Stimulated activated CD8-positive, alpha-beta memory T cell treated with anti-CD3 and anti-CD28 coated beads, Interleukin-12 subunit alpha, Interleukin-12 subunit beta, amount 100 ng/mL, for 1 hour (primary cell): ENCODE measurements around the gene BAZ2B.
"Not testable (repeated sequence)": the region's sequence is repeated elsewhere in the genome, so short reads cannot be mapped to it uniquely, and the experiment has no call there.

Source experiments
- DNase-seq: peaks from one replicate; pipeline ENCODE4 v3.0.0-alpha.2; 2020; ENCODE audit warnings: low read depth

The BAZ2B gene

GRCh38 chr2:159411460-159411859 is 204.9 kb downstream of the BAZ2B start:
- DNase-seq: no peak

GRCh38 chr2:159410276-159410675 is 206.1 kb downstream of the BAZ2B start:
- DNase-seq: no peak

GRCh38 chr2:159409116-159409800 is 207.1 kb downstream of the BAZ2B start:
- DNase-seq: no peak

GRCh38 chr2:159402790-159403189 is 213.6 kb downstream of the BAZ2B start:
- DNase-seq: no peak

- not testable (repeated sequence) for DNase-seq
Measured at GRCh38 chr2:159402160-159402559, 214.2 kb downstream of the BAZ2B start.

- DNase-seq: no peak
Measured at GRCh38 chr2:159399716-159400415, 216.5 kb downstream of the BAZ2B start.

GRCh38 chr2:159396799-159397198 is 219.5 kb downstream of the BAZ2B start:
- no peak for DNase-seq

DNA sequence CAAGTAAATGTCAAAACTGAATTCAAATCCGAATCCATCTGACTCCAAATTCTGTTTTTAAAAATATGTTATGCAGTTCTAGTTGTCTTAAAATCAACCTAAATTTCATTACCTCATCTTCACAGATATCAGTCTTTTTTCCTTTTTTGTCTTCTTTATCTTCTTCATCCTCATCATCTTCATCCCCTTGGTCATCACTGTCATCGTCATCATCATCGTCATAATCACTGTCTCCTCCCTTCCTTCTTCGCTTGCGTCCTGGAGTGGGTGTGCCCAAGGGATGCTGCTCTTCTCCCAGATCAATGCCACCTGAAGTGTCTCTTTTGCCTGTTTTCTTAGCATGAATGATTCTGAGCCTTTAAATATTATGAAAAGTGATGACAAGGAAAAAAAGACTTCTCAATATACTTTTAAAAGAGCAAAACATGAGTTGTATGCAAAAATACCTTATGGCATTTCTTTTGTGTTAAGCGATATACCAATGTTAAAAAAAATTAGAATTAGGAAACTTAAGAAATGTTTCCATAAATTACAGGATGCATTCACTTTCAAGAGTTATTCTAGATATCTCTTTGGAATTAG is 233.8 kb downstream of the BAZ2B start:
- DNase-seq: no peak

- no peak for DNase-seq
Measured at GRCh38 chr2:159381574-159381973, 234.8 kb downstream of the BAZ2B start.

GRCh38 chr2:159380685-159381239 is 235.6 kb downstream of the BAZ2B start:
- DNase-seq: no peak

- DNase-seq: no peak
Measured at GRCh38 chr2:159379181-159379580, 237.2 kb downstream of the BAZ2B start.

DNA sequence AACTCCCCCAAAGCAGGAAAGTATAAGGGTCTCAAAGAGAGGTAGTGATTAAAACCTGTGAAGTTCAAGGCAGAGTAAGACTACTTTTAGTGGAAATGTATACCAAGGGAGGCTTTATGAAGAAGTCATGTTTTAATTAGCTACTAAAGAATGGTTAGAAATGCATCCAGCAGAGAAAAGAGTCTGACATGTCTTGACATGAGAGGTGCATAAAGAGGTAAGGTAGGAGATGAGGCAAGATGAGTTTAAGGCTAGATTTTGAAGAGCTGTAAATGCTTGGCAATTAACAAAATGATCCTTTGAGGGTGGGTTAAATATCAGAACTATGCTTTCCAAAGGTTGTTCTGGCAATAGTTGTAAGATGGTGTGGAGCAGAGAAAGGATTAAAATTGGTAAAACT is 241.1 kb downstream of the BAZ2B start:
- DNase-seq: no peak

DNA sequence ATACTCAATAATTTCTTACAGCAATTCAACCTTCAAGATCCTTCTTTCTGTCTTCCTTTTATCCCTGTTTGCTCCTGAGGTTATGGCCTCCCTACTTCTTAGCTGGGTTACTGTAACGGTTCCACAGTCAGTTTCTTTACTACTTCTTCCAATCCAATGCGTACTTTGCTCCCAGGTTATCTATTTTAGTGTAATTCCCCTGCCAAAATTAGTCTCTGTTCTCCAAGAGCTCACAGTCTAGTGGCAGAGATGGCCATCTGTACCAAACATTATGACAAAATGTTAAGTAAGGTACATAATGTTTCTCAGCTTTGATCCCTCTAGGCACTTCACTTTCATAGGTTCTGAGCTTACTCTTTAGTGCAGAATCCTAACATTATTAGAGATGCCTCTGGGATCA is 244.8 kb downstream of the BAZ2B start:
- no peak for DNase-seq

DNA sequence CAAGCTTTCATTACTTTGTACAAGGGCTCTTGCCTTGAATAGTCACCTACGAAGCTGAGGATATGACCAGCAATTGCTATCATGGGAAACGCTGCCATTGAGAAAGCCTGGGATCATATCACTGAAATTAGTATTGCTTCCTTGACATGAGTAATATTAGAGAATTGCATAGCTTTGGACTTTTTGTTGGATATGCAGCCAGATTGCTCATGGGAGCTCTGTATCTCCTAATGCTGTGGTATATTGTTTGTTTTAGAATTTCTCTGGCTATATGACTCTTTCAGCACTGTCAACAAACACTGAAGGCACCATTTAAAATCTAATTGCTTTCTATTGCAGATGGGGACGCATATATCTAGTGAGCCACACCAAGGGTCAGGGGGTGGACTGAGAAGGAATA is 249.8 kb downstream of the BAZ2B start:
- DNase-seq: no peak

DNA sequence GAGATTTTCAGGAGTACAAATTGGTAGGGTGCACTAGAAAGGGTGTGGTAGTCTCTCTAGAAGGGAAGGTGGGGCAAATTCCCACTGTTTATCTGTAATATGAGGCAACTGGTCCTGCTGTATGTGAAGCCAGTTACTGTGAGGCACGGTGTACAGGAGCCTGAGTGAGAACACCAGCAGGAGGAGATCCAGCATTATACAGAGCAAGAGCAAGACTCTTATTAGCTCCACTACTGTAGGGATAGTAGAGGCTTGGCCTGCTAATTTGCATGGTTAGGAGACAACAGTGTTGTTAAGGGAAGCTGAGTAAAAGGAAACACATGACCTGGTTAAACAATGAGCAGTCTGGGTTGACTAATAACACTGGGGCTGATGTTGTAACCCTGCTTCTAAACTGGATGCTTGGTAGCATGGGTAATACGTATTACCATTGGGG is 253.5 kb downstream of the BAZ2B start:
- DNase-seq: no peak

- no peak for DNase-seq
Measured at GRCh38 chr2:159362094-159362493, 254.3 kb downstream of the BAZ2B start.

- DNase-seq: not testable (repeated sequence)
Measured at GRCh38 chr2:159361603-159362002, 254.7 kb downstream of the BAZ2B start.

- no peak for DNase-seq
Measured at GRCh38 chr2:159356053-159356554, 260.2 kb downstream of the BAZ2B start.

DNA sequence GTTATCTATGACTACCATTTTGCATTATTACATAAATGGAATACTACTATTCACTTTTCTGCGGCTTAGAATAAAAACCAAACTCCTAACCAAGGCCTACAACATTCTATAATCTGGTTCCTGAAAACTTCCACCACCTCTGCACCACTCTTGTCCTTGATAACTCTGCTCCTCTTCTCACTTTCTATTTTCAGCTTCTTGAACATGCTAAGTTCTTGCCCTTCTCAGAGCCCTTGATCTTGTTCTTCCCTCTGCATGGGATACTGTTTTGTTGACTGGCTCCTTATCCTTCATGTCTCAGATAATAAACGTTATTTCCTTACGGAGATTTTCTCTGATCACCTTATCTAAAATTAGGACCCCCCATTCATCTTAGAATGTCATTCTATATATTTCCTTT is 264.4 kb downstream of the BAZ2B start:
- no peak for DNase-seq

GRCh38 chr2:159349674-159350299 is 266.6 kb downstream of the BAZ2B start:
- DNase-seq: no peak

- DNase-seq: no peak
Measured at GRCh38 chr2:159326569-159327255, 289.6 kb downstream of the BAZ2B start.

GRCh38 chr2:159322419-159322818 is 293.9 kb downstream of the BAZ2B start:
- no peak for DNase-seq
